ENCODE measurements around the gene ERMP1.

DNA sequence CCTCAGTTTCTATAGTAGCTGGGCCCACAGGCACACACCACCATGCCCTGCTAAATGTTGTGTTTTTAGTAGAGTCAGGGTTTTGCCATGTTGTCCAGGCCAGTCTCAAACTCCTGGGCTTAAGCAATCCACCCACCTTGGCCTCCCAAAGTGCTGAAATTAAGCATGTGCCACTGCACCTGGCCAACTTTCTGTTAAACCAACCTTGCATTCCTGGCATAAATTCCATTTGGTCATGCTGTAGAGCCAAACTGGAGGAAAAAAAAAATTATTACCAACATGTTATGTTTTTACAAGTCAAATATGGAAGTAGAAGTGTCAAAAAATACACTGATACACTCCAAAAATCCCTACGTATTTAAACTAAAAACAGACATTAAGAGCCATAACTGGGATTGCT lies 54.1 kb downstream of the ERMP1 start:
- TF ChIP-seq TCF7 (IDR thresholded peaks at IDR 0.05; ENCODE audit: borderline replicate concordance) (no peak), NR2C2 (IDR thresholded peaks at IDR 0.05; ENCODE audit: borderline replicate concordance, control insufficient read depth, insufficient read length, low read depth) (no peak)
- TF ChIP-seq, protein P1, sequence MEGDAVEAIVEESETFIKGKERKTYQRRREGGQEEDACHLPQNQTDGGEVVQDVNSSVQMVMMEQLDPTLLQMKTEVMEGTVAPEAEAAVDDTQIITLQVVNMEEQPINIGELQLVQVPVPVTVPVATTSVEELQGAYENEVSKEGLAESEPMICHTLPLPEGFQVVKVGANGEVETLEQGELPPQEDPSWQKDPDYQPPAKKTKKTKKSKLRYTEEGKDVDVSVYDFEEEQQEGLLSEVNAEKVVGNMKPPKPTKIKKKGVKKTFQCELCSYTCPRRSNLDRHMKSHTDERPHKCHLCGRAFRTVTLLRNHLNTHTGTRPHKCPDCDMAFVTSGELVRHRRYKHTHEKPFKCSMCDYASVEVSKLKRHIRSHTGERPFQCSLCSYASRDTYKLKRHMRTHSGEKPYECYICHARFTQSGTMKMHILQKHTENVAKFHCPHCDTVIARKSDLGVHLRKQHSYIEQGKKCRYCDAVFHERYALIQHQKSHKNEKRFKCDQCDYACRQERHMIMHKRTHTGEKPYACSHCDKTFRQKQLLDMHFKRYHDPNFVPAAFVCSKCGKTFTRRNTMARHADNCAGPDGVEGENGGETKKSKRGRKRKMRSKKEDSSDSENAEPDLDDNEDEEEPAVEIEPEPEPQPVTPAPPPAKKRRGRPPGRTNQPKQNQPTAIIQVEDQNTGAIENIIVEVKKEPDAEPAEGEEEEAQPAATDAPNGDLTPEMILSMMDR (IDR thresholded peaks at IDR 0.05 in 2 of 3, conservative IDR thresholded peaks at IDR 0.05 in 1 of 3; ENCODE audit: control insufficient read depth in 2 of 3, extremely low read depth in 1 of 3, insufficient read depth in 1 of 3, low read depth in 3 of 3, low read length in 3 of 3): no peak

All from GM12878 (cell line).